Activated CD4-positive, alpha-beta memory T cell treated with anti-CD3 and anti-CD28 coated beads, Interleukin-2, amount 10 ng/mL, durations not matched to agents 7 days and 5 days (primary cell): Measurements from ENCODE around the gene IP6K1. TPM values are rescaled to one million over a fixed set of nuclear protein-coding genes. Genes with fewer than 3 reads are reported as not detected.
"Not testable (repeated sequence)": the region's sequence is repeated elsewhere in the genome, so short reads cannot be mapped to it uniquely, and the experiment has no call there.

Source experiments
- CTCF ChIA-PET: fragments of 350-600 bp; sonication (Branson Sonifier 250); formaldehyde crosslinking; loops from one replicate; lab custom pipeline; 2021; ENCODE audit warnings: antibody characterized with exemption, inconsistent platforms; lab: Charles Lee
- POLR2A ChIA-PET: fragments of 350-600 bp; sonication (Branson Sonifier 250); formaldehyde crosslinking; loops from one replicate; lab custom pipeline; 2021; ENCODE audit warnings: antibody characterized with exemption; lab: Charles Lee
- DNase-seq: peaks from one replicate; pipeline ENCODE4 v3.0.0-alpha.2; 2020
- H3K27ac Mint-ChIP-seq: one replicate; pipeline ENCODE4 v1.8.0; 2021; ENCODE audit warnings: mild to moderate bottlenecking, mixed read lengths
- H3K27me3 Mint-ChIP-seq: one replicate; pipeline ENCODE4 v1.8.0; 2021; ENCODE audit warnings: mixed read lengths
- H3K36me3 Mint-ChIP-seq: one replicate; pipeline ENCODE4 v1.8.0; 2021; ENCODE audit warnings: low read depth, mixed read lengths
- H3K4me1 Mint-ChIP-seq: one replicate; pipeline ENCODE4 v1.8.0; 2021; ENCODE audit warnings: mixed read lengths
- H3K4me3 Mint-ChIP-seq: one replicate; pipeline ENCODE4 v1.8.0; 2021; ENCODE audit warnings: mild to moderate bottlenecking, mixed read lengths
- H3K9me3 Mint-ChIP-seq: one replicate; pipeline ENCODE4 v1.8.0; 2021; ENCODE audit warnings: mixed read lengths
- total RNA-seq, 2 experiments: library from RNA; stranded (reverse); gene quantifications; one replicate each; pipeline ENCODE4 v1.2.3, GENCODE V29; 2021

IP6K1 gene
- total RNA-seq, 2 experiments from 2014 or later, result 38.8 to 39.2 TPM

DNA sequence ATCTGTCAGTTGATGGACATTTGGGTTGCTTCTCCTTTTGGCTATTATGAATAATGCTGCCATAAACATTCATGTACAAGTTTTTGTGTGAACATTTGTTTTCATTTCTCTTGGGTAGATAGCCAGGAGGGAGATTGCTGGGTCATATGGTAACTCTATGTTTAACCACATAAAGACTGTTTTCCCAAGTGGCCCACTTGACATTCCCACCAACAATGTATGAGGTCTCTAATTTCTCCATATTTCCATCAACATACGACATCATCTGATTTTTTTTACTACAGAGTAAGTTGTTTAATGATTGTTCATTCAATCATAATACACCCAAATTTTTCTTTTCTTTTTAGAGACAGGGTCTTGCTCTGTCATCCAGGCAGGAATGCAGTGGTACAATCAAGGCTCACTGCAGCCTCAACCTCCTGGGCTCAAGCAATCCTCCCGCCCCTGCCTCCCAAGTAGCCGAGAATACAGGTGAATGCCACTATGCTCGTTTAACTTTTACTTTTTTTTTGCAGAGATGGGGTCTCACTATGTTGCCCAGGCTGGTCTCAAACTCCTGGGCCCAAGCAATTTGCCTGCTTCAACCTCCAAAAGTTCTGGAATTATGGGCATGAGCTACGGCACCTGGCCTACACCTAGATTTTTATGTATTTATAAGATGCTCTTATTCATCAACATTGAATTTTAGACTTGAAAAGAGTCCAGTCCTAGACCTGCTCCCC lies 6.8 kb downstream of the IP6K1 start:
- no peak overlapping the region for H3K27ac Mint-ChIP-seq
- H3K9me3 Mint-ChIP-seq, result no peaks in the 10 kb centered on the region
- DNase-seq, result no peak
- H3K36me3 Mint-ChIP-seq, result peaks cover 30% of the 10 kb centered on the region
- H3K4me3 Mint-ChIP-seq, result no peak overlapping the region
- ChIA-PET CTCF (no interaction called here), POLR2A (no interaction called here)
- peaks cover 26% of the 10 kb centered on the region for H3K4me1 Mint-ChIP-seq
- no peaks in the 10 kb centered on the region for H3K27me3 Mint-ChIP-seq

DNA sequence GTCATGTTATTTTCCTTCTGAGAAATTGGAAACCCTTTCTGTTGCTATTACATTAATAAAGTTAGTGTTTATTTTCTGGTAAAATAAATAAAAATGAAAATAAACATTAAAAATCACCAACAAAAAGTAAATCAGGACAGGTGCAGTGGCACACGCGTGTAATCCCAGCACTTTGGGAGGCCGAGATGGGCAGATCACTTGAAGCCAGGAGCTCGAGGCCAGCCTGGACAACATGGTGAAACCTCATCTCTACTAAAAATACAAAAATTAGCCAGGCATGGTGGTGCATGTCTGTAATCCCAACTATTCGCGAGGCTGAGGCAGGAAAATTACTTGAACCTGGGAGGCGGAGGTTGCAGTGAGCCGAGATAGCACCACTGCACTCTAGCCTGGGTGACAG lies 10.2 kb downstream of the IP6K1 start:
- not testable (repeated sequence) for H3K27me3 Mint-ChIP-seq, DNase-seq, H3K27ac Mint-ChIP-seq, H3K4me3 Mint-ChIP-seq, H3K9me3 Mint-ChIP-seq
- ChIA-PET POLR2A (interaction anchor here (2.2 kb wide), 1 partner anchor 10 kb away, joined by 6 read pairs; the partner anchor contains the start of gene IP6K1), CTCF (interaction anchor here (0.6 kb wide), 1 partner anchor 11 kb away, joined by 3 read pairs; no protein-coding TSS in a partner anchor)
- H3K36me3 Mint-ChIP-seq, result peaks cover 25% of the 10 kb centered on the region
- H3K4me1 Mint-ChIP-seq, result peaks cover 16% of the 10 kb centered on the region

DNA sequence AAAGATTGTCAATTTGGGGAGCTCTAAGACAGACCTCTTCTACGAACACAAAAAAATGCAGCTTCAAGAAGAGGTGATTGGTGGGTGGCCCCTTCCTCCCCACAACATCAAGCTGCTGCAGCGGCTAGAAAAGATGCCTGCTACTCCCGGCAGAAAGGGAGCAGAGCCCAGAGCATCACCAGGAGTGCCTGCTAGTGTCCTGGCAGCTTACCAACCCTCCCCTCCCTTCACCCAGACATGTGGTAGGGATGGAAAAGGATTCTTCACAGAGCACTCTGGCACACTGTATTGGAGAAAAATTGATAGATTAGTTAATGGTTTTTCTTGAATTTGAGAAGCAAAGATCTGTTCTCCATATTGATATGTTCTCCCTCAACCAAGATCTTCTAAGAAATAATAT lies 10.8 kb downstream of the IP6K1 start:
- CTCF ChIA-PET, result interaction anchor here (0.6 kb wide), 1 partner anchor 10 kb away, joined by 3 read pairs; no protein-coding TSS in a partner anchor
- POLR2A ChIA-PET, result interaction anchor here (2.2 kb wide), 1 partner anchor 10 kb away, joined by 6 read pairs; the partner anchor contains the start of gene IP6K1
- DNase-seq, result no peak
- Mint-ChIP-seq H3K4me3 (no peak overlapping the region), H3K4me1 (peaks cover 13% of the 10 kb centered on the region), H3K27ac (no peak overlapping the region), H3K9me3 (no peaks in the 10 kb centered on the region), H3K27me3 (no peaks in the 10 kb centered on the region), H3K36me3 (peaks cover 23% of the 10 kb centered on the region)

GRCh38 chr3:49772703-49773102 lies 13.6 kb downstream of the IP6K1 start:
- Mint-ChIP-seq H3K9me3 (no peaks in the 10 kb centered on the region), H3K27me3 (no peaks in the 10 kb centered on the region), H3K27ac (no peak overlapping the region), H3K4me3 (no peak overlapping the region), H3K36me3 (peaks cover 22% of the 10 kb centered on the region), H3K4me1 (peaks cover 6% of the 10 kb centered on the region)
- DNase-seq, result no peak
- ChIA-PET CTCF (interaction anchor here (0.8 kb wide), 1 partner anchor 30 kb away, joined by 3 read pairs; no protein-coding TSS in a partner anchor), POLR2A (no interaction called here)

DNA sequence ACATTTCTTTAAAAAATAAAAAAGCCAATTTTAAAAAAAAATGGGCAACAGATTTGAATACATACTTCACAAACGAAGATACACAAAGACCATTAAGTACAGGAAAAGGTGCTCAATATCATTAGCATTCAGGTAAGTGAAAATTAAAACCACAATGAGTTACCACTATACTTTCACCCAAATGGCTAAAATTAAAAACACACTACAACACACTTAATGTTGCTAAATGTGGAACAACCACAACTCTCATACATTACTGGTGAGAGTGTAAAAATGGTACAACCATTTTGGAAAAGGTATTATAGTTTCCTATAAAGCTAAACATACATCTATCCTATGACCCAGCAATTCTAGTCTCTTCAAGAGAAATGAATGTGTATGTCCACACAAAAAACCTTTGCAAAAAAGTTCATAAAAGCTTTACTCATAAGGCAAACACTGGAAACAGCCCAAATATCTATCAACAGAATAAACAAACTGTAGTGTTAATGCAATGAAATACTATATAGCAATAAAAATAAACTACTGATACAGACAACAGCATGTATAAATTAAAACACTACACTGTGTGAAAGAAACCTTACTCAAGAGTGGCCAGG lies 14.9 kb downstream of the IP6K1 start:
- H3K27ac Mint-ChIP-seq, result no peak overlapping the region
- H3K4me1 Mint-ChIP-seq, result peaks cover 6% of the 10 kb centered on the region
- no peak for DNase-seq
- H3K27me3 Mint-ChIP-seq, result no peaks in the 10 kb centered on the region
- ChIA-PET POLR2A (no interaction called here), CTCF (interaction anchor here (1.0 kb wide), 1 partner anchor 68 kb away, joined by 3 read pairs; no protein-coding TSS in a partner anchor)
- no peaks in the 10 kb centered on the region for H3K9me3 Mint-ChIP-seq
- H3K36me3 Mint-ChIP-seq, result peaks cover 15% of the 10 kb centered on the region
- no peak overlapping the region for H3K4me3 Mint-ChIP-seq

DNA sequence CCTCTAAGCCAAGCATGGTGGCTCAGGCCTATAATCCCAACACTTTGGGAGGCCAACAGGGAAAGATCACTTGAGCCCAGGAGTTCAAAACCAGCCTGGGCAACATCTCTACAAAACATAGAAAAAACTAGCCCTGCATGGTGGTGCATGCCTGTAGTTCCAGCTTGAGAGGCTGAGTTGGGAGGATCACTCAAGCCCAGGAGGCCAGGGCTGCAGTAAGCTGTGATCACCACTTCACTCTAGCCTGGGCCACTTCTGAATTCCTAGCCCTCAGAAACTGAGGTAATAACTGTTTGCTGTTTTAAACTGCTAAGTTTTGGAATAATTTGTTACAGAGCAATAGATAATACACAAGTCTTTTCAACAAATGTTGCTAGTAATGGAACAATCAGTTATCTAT lies 16.4 kb downstream of the IP6K1 start:
- CTCF ChIA-PET, result interaction anchor here (1.4 to 1.8 kb wide), 2 partner anchors 12 to 69 kb away, joined by 4 read pairs; no protein-coding TSS in a partner anchor
- H3K27me3 Mint-ChIP-seq, result no peaks in the 10 kb centered on the region
- H3K4me1 Mint-ChIP-seq, result peaks cover 7% of the 10 kb centered on the region
- H3K36me3 Mint-ChIP-seq, result peaks cover 16% of the 10 kb centered on the region
- no peak overlapping the region for H3K27ac Mint-ChIP-seq
- DNase-seq, result no peak
- no peaks in the 10 kb centered on the region for H3K9me3 Mint-ChIP-seq
- no peak overlapping the region for H3K4me3 Mint-ChIP-seq
- POLR2A ChIA-PET, result interaction anchor here (0.8 kb wide), 1 partner anchor 120 kb away, joined by 3 read pairs; no protein-coding TSS in a partner anchor

DNA sequence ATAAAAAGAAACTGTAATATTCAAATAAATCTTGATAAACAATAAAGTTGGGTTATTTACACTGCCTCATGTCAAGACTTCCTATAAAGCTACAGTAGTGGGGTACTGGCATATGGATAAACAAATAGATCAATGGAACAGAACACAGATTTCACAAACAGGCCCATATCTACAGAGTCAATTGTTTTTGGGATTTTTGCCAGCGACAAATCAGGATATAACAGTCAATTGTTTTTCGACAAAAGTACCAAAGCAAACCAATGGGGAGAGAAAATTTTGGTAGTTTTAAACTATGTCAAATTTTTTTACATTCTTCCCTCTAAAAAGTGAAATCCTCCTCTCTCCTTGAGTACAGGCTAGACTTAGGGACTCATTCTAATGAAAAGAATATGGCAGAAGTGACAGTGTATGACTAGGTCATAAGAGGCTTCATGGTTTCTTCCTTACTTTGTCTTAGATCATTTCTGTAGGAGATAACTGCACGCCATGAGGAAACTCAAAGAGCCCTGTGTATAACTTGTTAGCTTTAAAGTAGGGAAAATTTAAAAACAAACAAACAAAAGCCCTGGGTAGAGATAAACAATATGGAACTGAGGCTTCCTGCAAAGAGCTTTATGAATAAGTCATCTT lies 16.9 kb downstream of the IP6K1 start:
- ChIA-PET POLR2A (no interaction called here), CTCF (interaction anchor here (1.4 to 1.8 kb wide), 2 partner anchors 11 to 70 kb away, joined by 4 read pairs; no protein-coding TSS in a partner anchor)
- no peaks in the 10 kb centered on the region for H3K27me3 Mint-ChIP-seq
- H3K4me1 Mint-ChIP-seq, result peaks cover 10% of the 10 kb centered on the region
- no peaks in the 10 kb centered on the region for H3K9me3 Mint-ChIP-seq
- H3K27ac Mint-ChIP-seq, result no peak overlapping the region
- no peak for DNase-seq
- H3K4me3 Mint-ChIP-seq, result no peak overlapping the region
- peaks cover 19% of the 10 kb centered on the region for H3K36me3 Mint-ChIP-seq

DNA sequence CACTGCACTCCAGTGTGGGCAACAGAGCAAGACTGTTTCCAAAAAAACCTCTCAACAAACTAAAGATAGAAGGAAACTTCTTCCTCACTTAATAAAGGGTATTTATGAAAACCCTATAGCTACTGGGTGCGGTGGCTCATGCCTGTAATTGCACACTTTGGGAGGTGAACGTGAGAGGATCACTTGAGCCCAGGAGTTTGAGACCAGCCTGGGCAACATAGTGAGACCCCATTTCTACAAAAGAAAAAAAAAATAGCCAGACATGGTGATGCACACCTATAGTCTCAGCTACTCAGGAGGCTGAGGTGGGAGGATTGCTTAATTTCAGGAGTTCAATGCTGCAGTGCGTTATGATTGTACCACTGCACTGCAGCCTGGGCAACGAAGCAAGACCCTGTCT lies 22.4 kb downstream of the IP6K1 start:
- H3K4me3 Mint-ChIP-seq, result no peak overlapping the region
- H3K9me3 Mint-ChIP-seq, result no peaks in the 10 kb centered on the region
- no peak for DNase-seq
- H3K27ac Mint-ChIP-seq, result no peak overlapping the region
- no peaks in the 10 kb centered on the region for H3K27me3 Mint-ChIP-seq
- POLR2A ChIA-PET, result no interaction called here
- CTCF ChIA-PET, result no interaction called here
- H3K36me3 Mint-ChIP-seq, result peaks cover 5% of the 10 kb centered on the region
- peaks cover 5% of the 10 kb centered on the region for H3K4me1 Mint-ChIP-seq

GRCh38 chr3:49761661-49762060 lies 24.7 kb downstream of the IP6K1 start:
- DNase-seq, result no peak
- POLR2A ChIA-PET, result no interaction called here
- H3K27me3 Mint-ChIP-seq, result no peaks in the 10 kb centered on the region
- no peak overlapping the region for H3K27ac Mint-ChIP-seq
- peaks cover 5% of the 10 kb centered on the region for H3K36me3 Mint-ChIP-seq
- CTCF ChIA-PET, result no interaction called here
- no peaks in the 10 kb centered on the region for H3K9me3 Mint-ChIP-seq
- peaks cover 5% of the 10 kb centered on the region for H3K4me1 Mint-ChIP-seq
- H3K4me3 Mint-ChIP-seq, result no peak overlapping the region

GRCh38 chr3:49759226-49759625 lies 27.1 kb downstream of the IP6K1 start:
- CTCF ChIA-PET, result no interaction called here
- peaks cover under 1% of the 10 kb centered on the region for H3K4me1 Mint-ChIP-seq
- no peak for DNase-seq
- no peak overlapping the region for H3K4me3 Mint-ChIP-seq
- H3K27ac Mint-ChIP-seq, result no peak overlapping the region
- H3K27me3 Mint-ChIP-seq, result no peaks in the 10 kb centered on the region
- POLR2A ChIA-PET, result no interaction called here
- peaks cover 2% of the 10 kb centered on the region for H3K36me3 Mint-ChIP-seq
- no peaks in the 10 kb centered on the region for H3K9me3 Mint-ChIP-seq

GRCh38 chr3:49757197-49757596 lies 29.1 kb downstream of the IP6K1 start:
- POLR2A ChIA-PET, result interaction anchor here (0.8 kb wide), 1 partner anchor 29 kb away, joined by 3 read pairs; the partner anchor contains the start of gene IP6K1
- no peak overlapping the region for H3K27ac Mint-ChIP-seq
- CTCF ChIA-PET, result no interaction called here

DNA sequence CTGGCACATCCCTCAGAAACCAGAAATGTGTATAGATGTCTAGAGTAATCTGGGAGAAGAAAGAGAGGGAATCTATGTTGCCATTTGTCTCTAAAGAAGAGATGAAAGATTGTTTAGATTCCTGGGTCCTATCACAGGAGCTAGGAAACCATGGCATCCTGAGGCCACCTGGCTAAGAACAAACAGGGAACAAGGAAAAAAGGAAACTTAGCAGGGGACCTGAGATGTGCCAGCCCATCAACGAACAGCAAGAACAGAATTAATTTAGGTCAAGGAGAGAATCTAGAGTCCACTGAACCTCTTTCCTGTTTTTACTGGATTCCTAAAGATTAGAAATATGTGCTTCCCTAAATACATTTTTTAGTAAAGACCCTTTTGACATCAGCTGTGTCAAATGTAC lies 30.3 kb downstream of the IP6K1 start:
- Mint-ChIP-seq H3K4me3 (no peak overlapping the region), H3K27me3 (no peaks in the 10 kb centered on the region), H3K4me1 (peaks cover 2% of the 10 kb centered on the region), H3K36me3 (peaks cover 5% of the 10 kb centered on the region), H3K9me3 (no peaks in the 10 kb centered on the region), H3K27ac (no peak overlapping the region)
- no peak for DNase-seq
- CTCF ChIA-PET, result interaction anchor here (1.4 kb wide), 1 partner anchor 216 kb away, joined by 3 read pairs; no protein-coding TSS in a partner anchor
- POLR2A ChIA-PET, result no interaction called here

More at GRCh38 chr3:49757197-49757596, 29.1 kb downstream of the IP6K1 start:
- Mint-ChIP-seq H3K4me3 (no peak overlapping the region), H3K9me3 (no peaks in the 10 kb centered on the region), H3K4me1 (peaks cover 2% of the 10 kb centered on the region), H3K27me3 (no peaks in the 10 kb centered on the region), H3K36me3 (peaks cover 5% of the 10 kb centered on the region)
- no peak for DNase-seq

DNA sequence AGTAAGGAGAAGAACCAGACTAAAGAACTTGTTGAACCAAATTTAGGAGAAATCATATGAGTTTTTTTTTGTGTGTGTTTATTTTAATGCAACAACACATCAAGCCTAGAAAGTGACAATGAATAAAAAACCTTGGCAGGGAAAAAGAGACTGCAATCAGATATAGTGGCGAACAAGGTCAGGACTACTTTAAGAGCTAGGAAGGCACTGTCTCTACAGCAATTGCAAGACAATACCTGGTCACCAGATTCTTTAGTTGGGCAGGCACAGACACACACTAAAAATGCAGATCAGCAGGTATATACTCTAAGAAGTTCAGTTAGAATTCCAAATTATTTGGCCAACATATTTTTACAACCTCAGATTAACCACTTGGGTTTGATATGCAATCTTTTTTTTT lies 31.8 kb downstream of the IP6K1 start:
- Mint-ChIP-seq H3K27me3 (no peaks in the 10 kb centered on the region), H3K36me3 (peaks cover 7% of the 10 kb centered on the region), H3K27ac (no peak overlapping the region), H3K4me3 (no peak overlapping the region), H3K9me3 (no peaks in the 10 kb centered on the region), H3K4me1 (peaks cover 2% of the 10 kb centered on the region)
- POLR2A ChIA-PET, result interaction anchor here (0.6 kb wide), 1 partner anchor 363 kb away, joined by 4 read pairs; no protein-coding TSS in a partner anchor
- DNase-seq, result no peak
- CTCF ChIA-PET, result no interaction called here
